H4 (cell line): ENCODE data around the gene RFT1. TPM values are rescaled to one million over a fixed set of nuclear protein-coding genes. Genes with fewer than 3 reads are reported as not detected.
A peak's percentile ranks its signal among the peaks of the same experiment; 100 is the strongest.

ENCODE experiments used
- DNase-seq: peaks from one replicate; pipeline ENCODE4 v3.0.0-alpha.2; 2015; ENCODE audit warnings: low spot score
- total RNA-seq: library from RNA; depleted of rRNA; stranded (reverse); fragments of >200 nt; shearing (Covaris generic); gene quantifications from 2 replicates; pipeline ENCODE4 v1.2.3, GENCODE V29; 2014

Gene RFT1
- total RNA-seq, 1 experiment from 2014 or later: 16.5 TPM

DNA sequence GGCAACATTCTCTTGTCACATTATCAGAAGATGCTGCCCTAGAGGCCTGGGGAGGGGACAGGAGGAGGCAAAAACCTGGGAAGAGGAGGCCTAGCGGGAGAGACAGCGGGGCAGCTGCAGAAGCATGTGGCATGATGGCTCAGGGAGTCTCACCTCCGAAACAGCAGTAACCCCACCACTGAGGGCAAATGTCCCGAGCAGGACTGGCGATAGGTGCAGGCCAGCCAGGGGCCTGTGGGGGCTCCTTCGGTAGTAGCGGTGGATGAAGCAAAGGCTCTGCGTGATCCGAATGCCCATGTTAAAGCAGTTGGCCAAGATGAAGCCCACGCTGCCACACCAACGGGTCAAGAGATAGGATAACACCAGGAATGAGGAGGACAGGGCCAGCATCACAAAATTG lies 38.0 kb downstream of the RFT1 start:
- DNase-seq: no peak

DNA sequence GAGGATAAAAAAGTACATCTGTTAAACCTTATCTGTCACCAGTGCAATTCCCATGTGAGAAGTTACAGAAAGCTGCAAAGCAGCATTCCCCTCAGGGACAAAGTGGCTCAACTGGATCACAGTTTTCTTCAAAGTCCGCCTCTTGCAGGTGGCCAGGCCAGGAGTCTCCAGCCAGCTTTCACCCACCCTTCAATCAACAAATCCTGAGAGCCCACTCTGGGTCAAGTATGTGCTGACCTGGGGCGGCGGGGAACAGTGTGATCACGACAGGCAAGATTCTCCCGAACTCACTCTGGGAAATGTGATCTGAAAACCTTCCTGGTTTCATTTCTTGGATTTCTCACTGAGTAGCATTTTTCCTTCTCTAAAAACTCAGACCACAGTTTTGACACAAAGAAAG lies 39.2 kb downstream of the RFT1 start:
- DNase-seq: no peak

DNA sequence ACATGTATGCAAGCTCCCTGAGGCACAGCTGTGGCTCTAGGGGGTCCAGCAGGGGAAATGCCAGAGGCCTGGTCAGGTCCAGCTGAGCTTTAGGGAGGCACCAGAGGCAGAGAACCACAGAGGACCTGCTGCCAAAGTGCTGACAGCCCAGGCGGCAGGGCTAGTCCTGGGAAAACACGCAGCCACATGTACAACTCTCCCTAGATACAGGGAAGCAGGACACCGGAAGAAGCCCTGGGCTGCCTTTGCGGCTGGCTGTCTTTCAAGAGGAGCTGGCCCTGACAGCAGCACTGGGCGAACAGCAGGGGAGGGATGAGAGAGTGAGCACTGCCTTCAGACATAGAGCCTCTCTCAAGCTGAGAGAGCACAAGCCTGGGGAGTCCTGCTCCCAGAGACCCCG lies 40.7 kb downstream of the RFT1 start:
- no peak for DNase-seq

DNA sequence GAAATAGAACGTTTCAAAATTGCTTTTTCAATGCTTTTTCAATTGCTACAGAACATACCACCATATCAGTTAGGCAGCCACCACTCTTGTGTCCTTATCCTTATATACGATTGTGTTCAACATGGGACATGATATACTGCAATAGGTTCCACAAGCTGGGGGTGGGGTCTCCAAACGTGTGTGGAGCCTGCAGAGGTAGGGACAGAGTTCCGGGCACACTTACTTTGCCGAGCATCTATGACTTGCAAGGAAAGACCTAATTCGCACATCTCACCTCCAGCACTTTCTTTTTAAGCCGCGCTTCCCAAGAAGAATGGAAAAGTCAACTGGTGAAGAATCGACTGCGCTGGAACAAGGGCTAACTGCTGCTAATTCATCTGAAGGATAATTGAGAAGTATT lies 44.8 kb downstream of the RFT1 start:
- DNase-seq: no peak

DNA sequence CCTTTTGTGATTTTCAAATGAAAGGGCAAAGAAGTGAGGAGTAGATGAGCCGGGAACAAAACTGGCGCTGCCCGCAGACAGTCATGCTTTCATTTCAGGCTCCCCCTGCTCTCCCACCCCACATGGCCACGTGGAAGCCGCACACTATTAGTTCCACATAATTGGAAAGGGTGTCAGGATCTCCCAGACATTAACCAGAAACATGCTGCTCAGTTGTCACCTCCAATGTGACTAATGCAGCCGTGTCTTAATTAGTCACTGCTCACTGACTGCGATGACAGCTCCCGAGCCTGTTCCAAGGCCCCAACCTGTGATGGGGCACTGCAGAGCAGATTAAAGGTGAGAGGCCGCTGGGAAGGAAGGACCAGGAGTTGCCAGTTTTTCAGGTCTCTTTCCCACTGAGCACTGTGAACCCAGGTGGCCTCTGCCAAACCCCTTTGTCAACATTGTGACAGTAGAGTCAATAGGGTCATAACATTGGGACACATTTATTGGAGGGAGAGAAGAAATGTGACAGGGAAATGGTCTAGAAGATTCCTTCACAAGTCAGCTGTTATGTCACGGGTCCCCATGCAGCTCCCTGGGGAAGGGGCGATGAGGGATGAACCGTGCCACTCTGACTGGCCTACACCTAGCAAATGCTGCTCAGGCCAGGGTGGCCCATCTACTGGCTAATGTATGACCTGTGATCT lies 45.8 kb downstream of the RFT1 start:
- DNase-seq: no peak

DNA sequence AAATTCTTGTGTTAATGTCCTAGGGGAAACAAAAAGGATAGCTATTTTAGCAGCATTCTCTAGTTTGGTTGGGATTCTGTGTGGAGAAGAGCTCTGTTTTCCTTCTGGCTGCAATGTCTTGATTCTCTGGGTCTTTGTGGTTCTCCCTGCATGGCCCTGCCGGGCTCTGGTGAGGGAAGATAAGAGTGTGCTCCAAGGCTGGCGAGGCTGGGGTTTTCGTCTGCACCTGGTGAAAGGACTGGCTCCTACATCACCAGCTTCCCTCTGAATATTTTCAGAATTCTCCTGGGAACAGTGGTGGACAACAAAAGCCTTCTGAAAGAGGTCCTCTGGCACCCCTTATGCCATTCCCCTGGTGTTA lies 46.3 kb downstream of the RFT1 start:
- no peak for DNase-seq

DNA sequence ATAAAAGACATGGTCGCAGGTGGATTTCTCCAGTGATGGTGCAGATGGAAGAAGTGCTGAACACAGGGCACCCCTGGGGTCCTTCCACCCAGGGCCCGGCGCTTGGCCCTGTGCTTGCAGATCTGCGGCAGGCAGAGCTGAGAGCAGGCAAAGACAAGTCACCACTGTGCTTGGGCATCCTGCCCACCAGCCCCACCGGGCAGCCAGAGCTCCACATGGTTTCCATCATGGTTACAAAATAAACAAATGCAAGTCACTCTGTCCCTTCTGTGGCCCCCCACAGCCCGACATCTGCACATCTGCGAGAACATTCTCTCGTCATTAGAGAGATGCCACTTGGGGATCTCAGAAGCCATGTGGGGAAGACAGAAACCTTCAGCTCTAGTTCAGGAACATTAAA lies 46.7 kb downstream of the RFT1 start:
- peak; percentile 43 for DNase-seq

DNA sequence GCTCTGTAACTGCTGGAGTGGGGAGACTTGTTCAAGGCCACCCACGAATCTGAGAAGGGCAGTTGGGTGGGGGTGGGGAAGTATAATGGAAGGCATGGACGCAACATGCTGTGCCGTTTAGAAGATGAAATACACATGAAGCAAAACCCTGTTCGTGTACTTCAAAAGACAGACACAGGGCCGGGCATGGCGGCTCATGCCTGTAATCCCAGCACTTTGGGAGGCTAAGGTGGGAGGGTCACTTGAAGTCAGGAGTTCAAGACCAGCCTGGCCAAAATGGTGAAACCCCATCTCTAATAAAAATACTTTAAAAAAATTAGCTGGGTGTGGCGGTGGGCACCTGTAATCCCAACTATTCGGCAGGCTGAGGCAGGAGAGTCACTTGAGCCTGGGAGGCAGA lies 47.5 kb downstream of the RFT1 start:
- no peak for DNase-seq

DNA sequence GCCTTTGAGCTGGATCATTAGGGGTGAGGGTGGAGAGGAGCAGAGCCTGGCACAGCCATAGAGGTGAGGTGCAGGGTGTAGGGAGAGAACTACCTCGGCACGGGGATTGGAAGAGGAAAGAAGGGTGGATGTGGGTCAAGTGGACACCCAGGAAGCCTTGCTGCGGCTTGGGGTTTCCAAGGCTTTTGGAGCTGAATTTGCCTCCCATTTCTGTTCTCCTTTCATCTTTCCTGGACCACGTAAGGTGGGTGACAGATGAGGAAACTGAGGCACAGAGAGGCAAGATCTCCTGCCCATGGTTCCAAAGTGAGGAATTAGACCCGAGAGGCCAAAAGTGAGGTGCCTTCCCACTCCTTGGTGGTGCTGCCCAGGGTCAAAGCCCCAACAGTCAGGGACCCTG lies 48.9 kb downstream of the RFT1 start:
- no peak for DNase-seq

DNA sequence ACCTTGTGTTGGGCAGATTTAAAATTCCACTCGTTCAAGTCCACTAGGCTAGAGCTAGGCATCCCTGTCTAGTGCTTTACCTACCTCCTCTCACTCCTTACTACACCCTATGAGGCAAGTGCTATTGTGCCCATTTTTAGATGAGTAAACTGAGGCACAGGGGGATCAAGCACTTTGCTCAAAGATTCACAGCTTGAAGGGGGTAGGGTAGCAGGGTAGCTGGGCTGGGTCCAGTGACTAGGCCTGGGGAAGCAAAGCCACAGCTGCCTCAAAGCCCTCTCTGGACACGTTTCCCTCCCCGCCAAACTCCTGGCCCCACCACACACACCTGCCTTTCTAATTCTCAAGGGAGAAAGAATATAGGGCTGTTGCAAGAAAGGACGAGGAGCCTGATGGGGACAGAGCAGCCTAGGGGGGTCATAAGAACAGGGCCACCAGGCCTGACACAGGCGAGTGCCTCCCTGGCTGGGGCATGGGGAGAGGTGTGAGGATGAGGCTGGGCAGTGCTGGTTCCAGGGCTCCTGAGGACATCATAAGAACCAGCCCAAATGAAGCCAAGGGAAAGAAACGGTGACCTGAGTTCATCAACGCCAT lies 49.5 kb downstream of the RFT1 start:
- no peak for DNase-seq

DNA sequence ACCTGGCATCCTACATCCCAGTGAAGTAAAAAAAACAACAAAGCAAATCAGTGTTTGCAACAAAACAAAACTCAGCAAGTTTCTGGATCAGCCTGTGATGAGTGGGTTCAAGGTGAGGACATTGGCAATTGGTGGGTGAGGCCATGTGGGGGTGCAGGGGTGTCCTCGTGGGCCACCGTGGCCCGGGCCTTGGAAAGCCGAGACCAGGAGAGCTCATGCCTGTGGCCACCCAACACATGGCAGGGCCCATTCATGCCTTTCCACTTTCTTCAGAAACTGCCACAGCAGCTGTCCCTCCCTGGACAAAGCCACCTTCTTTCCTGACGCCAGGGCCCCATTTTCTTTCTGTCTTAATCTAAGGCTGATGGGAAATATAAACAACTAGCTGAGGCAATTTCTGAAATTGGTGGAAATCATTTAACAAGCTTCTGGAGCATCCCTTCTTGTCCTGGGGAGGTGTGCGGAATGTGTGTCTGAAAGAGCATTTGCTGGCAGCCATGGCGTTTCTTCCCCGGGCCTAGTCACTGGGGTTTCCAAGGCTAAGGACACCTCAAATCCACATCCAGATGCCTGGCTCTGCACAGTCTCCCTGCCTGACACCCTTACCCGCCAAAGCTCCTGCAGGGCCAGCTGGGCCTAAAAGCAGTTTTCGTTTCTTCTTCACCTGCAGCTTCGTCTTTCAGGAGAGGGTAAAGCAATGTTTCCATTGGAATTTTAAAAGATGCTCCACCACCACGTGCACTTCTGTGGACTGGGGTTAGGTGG lies 50.3 kb downstream of the RFT1 start:
- no peak for DNase-seq

DNA sequence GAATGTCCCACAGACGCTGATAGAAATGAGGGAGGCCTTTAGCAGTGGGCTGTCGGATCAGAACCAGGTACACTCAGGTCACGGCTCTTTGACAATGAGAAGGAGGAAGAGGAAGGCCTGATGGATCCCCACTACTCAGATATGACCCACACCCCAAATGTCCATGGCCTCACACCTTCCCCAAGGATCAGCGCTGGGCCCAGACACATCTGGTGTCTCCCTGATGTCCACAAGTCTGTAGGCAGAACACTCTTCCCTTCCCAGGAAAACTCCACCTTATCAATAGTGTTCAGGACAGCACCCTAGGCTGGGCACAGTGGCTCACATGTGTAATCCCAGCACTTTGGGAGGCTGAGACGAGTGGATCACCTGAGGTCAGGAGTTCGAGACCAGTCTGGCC lies 51.1 kb downstream of the RFT1 start:
- DNase-seq: no peak

DNA sequence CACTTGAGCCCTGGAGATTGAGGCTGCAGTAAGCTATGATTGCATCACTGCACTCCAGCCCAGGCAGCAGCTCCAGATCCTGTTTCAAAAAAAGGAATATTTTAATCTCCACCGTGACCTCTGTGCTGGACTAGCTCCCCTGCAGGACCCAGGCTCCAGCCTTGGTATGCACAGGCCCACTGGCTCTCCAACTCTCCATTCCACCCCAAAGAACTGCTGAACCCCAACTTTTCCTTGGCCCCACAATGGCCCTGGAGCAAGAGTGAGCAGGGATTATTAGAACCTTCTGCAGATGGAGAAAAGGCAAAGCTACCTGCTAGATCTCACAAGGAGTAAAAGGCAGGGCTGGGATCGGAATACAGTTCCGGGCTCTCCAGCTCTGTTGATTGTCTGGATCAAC lies 51.6 kb downstream of the RFT1 start:
- no peak for DNase-seq

DNA sequence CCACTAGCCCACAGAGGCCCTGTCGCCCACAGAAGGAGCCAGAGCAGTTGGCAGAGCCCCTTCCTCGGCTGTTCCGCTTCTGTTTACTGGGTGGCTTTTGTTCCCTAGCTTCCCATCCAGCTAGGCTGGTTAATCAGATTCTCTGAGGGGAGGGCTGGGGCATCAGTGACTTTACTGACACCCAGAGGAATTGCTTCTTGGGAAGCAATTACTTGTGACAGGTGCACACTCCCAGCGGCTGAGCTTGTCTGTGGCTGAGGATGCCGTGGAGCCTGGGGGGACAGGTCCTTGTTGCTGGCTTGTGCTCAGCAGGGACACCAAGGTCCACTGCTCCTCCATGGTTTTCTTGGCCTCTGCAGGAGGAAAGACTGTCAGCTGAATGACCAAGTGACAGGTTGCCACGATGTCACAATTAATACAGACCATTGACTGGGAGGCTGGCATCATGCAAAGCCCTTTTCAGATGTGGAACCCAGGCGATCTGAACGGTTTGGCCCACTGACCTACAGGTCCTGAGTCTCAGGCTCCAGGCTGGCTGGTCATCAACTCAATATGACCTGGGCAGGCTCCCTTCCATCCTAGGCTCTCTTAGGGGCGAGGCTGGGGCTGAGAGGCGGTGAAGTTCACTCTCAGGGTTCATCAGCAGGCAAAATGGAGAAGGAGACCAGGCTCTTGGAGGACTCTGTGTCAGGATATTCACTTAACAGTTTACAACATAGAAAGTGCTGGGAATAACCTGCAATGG lies 52.6 kb downstream of the RFT1 start:
- no peak for DNase-seq

DNA sequence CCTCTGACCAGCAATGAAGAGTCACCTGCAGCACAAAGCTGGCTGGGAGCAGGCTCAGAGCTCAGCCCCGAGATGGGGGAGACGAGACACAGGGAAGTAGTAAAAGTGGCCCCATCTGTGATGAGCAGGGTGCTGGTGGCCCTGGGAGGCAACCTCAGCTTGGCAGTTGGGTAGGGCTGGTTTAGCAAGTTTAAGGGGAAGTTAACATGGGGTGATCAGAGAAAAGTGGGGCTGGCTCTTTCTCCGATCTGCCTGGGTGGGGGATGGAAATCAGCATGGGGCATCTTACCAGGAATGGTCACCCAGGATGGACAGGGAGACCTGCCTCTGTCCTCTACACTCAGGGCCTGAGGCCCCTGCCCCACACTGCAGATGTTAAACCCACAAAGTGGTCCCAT lies 54.5 kb downstream of the RFT1 start:
- no peak for DNase-seq

DNA sequence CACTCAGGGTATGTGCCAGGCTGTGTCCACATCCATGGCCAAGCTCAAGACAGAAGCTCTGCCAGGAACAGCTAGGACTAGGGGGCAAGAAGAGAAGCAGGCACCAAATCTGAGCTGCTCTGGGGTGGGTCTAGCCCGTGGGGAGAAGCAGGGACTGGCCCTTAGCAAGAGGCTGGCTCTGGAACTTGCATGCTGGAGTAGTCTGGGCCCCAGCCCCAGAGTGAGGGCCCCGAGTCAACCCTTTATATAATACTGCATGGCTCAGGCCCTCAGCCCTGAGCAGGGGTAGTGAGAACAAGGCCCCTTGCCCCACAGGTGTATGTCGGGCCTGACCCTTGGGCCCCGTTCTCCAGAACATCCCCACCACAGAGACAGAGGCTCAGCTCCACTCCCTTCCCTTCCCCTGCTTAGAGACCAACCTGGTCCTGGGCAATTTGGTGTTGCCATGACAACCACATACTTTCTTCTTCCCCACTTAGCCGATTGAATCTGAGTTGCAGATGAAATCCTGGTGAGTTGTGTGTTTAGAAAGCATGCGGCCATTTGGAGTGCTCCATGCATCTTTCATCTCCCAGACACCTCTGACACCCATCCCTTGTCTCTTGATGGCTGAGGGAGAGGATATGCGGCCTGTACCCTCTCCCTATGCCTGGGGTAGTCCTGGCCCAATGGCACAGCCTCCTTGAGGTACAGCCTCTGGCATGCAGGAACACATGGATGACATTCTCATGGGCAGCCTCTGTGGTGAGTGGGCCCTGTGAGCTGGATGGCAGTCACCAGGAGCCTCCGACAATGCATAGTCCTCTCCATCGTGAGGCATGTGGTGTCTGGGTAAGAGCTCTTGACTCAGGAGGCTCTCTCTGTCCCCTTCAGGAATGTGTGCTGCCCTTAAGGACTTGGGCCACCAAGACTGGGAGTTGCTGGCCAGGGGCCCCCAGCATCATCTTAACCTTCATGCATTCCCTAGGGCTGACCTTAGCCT lies 55.2 kb downstream of the RFT1 start:
- DNase-seq: no peak

DNA sequence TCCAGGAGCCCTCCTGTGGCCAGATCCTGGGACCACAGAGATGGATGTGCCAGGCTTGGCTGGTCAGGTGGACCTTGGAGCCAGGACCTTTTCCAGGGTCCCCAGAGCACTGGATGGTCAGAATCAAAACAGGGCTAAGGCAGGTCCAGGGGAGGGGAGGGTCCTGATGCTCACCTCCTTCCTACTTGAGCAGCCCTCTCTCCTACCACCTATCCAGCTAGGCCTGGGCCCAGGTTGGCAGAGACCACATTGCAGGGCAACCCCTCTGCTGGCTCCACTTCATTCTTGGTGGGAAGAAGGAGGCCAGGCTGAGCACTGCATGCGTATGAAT lies 55.9 kb downstream of the RFT1 start:
- DNase-seq: no peak

DNA sequence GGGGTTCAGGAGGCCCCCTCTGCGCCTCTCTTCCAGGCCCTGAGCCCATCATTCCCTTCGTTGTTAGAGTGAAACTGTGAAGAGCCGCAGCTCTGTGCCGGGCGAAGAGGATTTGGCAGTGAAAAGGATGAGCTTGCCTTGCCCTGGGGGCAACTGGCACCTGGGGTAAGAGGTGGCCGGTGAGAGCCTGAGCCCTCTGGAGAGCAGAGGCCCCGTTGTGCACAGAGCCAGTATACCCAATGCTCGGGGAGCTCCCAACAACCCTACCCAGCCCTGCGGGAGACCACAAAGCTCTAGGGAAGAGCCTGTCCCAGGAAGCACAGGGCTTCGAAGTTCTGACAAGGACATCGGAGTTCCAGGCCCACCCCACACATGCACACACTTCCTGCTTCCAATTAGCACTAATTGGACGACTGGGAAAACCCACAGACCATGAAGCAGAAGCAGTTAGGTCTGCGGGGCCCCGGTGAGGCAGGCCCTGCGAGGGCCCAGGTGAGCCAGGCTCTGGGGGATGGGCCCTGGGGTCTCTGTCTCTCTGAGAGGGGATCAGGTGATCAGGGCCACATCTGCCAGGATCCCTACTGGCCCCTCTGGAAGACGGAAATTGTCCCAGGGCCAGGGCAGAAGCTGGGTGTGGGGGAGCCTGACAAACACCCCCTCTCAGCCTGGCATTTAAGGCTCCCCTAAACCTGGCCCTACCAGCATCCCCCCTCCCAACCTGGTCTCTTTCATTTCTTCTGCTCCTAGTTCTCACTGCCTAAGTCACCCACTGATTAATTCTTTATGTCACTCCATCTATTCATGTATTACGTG lies 56.5 kb downstream of the RFT1 start:
- no peak for DNase-seq

DNA sequence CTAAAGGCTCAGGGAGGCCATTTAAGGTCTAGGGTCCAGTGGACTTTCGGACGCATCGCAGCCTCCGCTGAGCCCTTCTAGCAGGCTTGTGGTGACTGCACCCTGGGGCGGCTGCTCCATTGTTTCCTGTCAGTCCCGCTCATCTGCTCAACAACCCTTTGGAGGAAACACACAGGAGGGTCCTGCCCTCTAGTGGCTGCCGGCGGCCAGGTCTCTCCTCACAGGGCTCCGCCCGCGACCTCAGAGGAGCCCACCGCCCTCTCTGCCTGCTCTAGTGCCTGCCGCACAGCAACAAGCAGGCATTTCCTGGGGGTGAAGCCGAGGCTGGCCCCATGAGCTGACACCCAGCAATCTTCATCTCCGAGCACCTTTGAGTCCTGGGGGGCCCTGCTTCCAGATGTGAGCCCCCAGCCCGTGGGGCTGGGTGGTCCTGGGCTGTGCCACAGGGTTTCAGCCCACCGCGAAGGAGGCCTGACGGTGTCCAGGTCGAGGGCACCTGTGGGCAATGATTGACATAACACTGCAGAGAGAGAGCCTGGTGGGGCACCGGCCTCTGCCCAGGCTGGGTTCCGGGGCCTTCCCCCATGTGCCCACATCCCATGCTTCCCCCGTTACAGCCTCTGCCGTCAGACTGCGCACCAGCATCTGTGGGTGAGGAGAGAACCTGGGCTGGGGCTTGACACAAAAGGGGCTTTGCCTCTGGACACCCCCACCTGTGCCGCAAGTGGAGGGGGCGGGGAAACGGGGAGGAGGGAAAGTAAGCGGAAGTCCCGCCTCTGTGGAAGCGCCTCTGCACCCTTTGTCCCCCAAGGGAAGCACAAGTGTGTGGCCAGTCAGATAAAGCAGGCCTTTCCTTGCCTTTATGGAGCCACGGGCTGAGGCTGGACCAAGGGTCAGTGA lies 57.3 kb downstream of the RFT1 start:
- peak; percentile 59 for DNase-seq
